ENCODE measurements around the gene ITPKA. TPM values are rescaled to one million over a fixed set of nuclear protein-coding genes. Genes with fewer than 3 reads are reported as not detected.

Gene ITPKA
- total RNA-seq, 4 donors from 2014 or later = not detected

GRCh38 chr15:41493902-41494189, 172 bp downstream of the ITPKA start:
- peaks cover 3 to 91% of the 10 kb centered on the region in 2 donors for H3K27me3 ChIP-seq
- H3K27ac ChIP-seq = peak overlapping the region in 1 of 4 donors; percentile 55
- 0 to 1% methylated on average over 8 to 13 of the region's 41 CpGs for WGBS, 2 donors

DNA sequence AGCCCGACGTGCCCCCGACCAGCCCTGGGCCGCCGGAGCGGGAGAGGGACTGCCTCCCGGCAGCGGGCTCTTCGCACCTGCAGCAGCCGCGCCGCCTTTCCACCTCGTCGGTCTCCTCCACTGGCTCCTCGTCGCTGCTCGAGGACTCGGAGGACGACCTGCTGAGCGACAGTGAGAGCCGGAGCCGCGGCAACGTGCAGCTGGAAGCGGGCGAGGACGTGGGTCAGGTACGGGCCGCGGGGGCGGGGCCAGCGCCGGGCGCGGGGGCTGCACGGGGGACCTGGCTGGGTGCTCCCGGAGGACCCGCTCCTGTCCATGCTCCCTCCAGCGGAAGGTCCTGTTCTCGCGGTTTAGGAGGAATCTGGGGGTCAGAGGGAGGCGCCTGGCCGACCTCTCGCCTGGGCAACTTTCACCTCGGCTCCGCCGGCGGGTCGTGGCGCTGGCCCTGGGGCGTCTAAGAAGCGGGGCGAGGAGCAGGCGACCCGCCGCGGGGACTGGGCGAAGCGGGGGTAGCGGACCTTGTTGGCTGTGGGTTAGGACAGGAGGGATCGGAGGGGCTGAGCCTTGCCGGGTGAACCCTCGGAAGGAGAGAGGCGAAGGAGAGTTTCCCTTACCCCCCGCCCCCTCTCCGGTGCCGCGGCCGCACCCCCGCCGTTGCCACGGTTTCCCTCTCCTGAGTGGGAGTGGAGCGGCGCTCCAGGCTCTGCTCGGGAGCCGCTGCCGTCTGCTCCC, 682 bp downstream of the ITPKA start:
- H3K9me3 ChIP-seq = no peaks in the 10 kb centered on the region
- H3K4me3 ChIP-seq = peak overlapping the region; percentile 28 to 73 (median 59)
- H3K27ac ChIP-seq = peak overlapping the region in 1 of 4 donors; percentile 55
- DNase-seq (ENCODE audit: low spot score in 2 of 2) = no peak
- peaks cover 3 to 91% of the 10 kb centered on the region in 2 donors for H3K27me3 ChIP-seq
- WGBS, 2 donors = 1 to 2% methylated on average over 28 to 35 of the region's 77 CpGs
- peaks cover 0 to 35% (median 29%) of the 10 kb centered on the region in 4 donors for H3K4me1 ChIP-seq
- TF ChIP-seq EP300 (IDR thresholded peaks at IDR 0.05) (no peak), POLR2A (IDR thresholded peaks at IDR 0.05) (no peak), CTCF (IDR thresholded peaks at IDR 0.05) (no peak)
- H3K36me3 ChIP-seq = no peaks in the 10 kb centered on the region

More at GRCh38 chr15:41493902-41494189, 172 bp downstream of the ITPKA start:
- H3K9me3 ChIP-seq = no peaks in the 10 kb centered on the region
- no peak for DNase-seq (ENCODE audit: low spot score in 2 of 2)
- no peaks in the 10 kb centered on the region for H3K36me3 ChIP-seq
- H3K4me3 ChIP-seq = peak overlapping the region; percentile 28 to 73 (median 59)
- H3K4me1 ChIP-seq = peaks cover 0 to 35% (median 29%) of the 10 kb centered on the region in 4 donors
- TF ChIP-seq POLR2A (IDR thresholded peaks at IDR 0.05) = no peak
- no peak for TF ChIP-seq EP300 (IDR thresholded peaks at IDR 0.05)
- no peak for TF ChIP-seq CTCF (IDR thresholded peaks at IDR 0.05)

DNA sequence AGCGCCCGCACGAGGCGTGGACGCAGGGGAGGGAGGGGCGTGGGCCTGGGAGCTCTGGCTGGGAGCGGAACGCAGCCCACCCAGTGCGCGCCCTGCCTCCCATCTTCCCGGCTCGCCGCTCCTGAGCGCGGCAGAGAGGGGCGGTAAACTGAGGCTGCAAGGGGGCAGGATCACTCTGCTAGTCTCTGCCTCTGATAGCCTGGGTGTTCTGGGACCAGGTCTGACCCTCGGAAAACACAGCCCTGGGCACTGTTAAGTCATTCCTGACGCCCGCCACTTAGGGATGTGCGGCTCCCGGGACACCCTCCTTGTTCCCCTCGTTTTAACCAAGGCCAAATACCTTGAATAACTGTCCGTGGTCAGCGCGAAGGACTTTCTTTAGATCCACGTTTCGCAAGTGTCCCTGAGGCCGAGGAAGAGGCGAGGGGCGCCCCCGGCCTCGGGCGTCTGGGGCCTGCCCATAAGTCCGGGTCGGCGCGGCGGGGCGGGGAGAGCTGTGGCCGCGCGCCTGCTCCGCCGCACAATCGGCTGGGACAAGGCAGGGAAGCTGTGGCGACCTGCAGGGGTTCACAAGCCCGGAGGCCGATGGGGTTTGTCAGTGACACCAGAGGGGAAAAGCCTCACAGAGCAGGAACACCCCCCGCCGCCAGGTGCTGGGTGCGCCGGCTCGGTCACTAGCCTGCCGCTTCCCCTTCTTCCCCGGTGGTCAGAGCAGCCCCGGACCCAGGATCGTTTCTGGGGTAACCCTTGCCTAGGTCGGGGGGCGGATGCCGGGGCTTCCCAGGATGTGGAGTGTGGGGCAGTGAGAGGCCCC, 1.5 kb downstream of the ITPKA start:
- Histone ChIP-seq H3K27me3 (peaks cover 3 to 91% of the 10 kb centered on the region in 2 donors), H3K36me3 (no peaks in the 10 kb centered on the region), H3K9me3 (no peaks in the 10 kb centered on the region), H3K27ac (peak overlapping the region in 1 of 4 donors; percentile 55), H3K4me1 (peaks cover 0 to 35% (median 29%) of the 10 kb centered on the region in 4 donors), H3K4me3 (peak overlapping the region in 3 of 4 donors; percentile 28 to 73 (median 69))
- DNase-seq (ENCODE audit: low spot score in 2 of 2) = no peak
- WGBS, 2 donors = 5 to 6% methylated on average over 54 to 58 of the region's 60 CpGs
- no peak for TF ChIP-seq POLR2A (IDR thresholded peaks at IDR 0.05)
- no peak for TF ChIP-seq CTCF (IDR thresholded peaks at IDR 0.05)
- TF ChIP-seq EP300 (IDR thresholded peaks at IDR 0.05) = no peak

- 46 to 57% methylated on average over 26 to 43 of the region's 59 CpGs for WGBS, 2 donors
- peak overlapping the region in 1 of 4 donors; percentile 52 for H3K27ac ChIP-seq
- peak overlapping the region in 2 of 4 donors; percentile 22 to 69 for H3K4me3 ChIP-seq
- H3K9me3 ChIP-seq = no peaks in the 10 kb centered on the region
- no peaks in the 10 kb centered on the region for H3K36me3 ChIP-seq
- H3K27me3 ChIP-seq = peaks cover 3 to 91% of the 10 kb centered on the region in 2 donors
- TF ChIP-seq CTCF (IDR thresholded peaks at IDR 0.05) = no peak
- TF ChIP-seq POLR2A (IDR thresholded peaks at IDR 0.05) = no peak
- no peak for DNase-seq (ENCODE audit: low spot score in 2 of 2)
- H3K4me1 ChIP-seq = peaks cover 0 to 35% (median 29%) of the 10 kb centered on the region in 4 donors
These were observed 2.3 kb downstream of the ITPKA start for GRCh38 chr15:41495736-41496599.

Measured in tibial nerve (tissue), 4 donors.